Measurements from ENCODE around the gene PLCL2. TPM values are rescaled to one million over a fixed set of nuclear protein-coding genes. Genes with fewer than 3 reads are reported as not detected.
A peak's percentile ranks its signal among the peaks of the same experiment; 100 is the strongest.

Gene PLCL2
- total and polyA plus RNA-seq, 10 of the 15 experiments (the other 5 are each of a cell fraction or from before 2014, with no cell fraction given): 7.5 to 37.3 (median 21.7) TPM

DNA sequence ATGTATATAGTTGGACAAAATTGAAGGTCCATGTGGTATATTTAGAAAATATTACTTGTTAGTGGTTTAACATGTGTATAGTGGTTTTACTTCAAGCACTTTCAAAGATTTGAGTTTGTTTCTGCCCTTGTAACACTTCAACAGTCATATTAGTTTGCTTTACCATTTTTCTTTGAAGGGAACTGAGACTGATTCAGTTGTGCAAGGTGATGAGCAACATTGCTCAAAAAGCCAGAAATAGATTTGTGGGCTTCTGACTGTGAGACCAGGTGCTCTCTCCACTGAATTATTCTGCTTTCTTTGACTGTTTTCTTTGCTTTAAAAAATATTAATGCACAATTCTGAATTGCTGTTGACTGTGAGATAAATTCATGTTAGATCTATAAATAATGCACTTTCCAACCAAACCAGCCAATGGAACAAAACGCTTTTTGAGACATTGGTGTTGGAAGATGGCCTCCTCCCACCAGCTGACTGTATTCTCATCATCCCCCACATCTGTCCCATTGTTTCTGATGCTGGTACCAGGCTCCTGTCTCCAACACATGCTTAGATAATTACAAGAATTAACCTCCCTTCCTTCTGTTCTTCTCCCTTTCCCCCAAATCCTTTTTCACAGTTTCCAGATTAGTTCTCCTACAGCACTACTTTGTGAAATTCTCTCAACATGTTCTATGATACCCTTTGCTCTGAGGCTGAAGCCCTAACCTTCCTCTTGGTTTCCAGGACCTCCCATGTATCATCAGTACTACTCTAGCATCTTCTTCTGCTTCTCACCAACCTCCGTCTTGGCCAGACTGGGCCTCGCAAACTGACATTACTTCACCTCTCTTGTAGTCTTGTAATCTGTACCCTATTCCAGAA is 27.9 kb downstream of the PLCL2 start (continued):
- TF ChIP-seq, protein P1, sequence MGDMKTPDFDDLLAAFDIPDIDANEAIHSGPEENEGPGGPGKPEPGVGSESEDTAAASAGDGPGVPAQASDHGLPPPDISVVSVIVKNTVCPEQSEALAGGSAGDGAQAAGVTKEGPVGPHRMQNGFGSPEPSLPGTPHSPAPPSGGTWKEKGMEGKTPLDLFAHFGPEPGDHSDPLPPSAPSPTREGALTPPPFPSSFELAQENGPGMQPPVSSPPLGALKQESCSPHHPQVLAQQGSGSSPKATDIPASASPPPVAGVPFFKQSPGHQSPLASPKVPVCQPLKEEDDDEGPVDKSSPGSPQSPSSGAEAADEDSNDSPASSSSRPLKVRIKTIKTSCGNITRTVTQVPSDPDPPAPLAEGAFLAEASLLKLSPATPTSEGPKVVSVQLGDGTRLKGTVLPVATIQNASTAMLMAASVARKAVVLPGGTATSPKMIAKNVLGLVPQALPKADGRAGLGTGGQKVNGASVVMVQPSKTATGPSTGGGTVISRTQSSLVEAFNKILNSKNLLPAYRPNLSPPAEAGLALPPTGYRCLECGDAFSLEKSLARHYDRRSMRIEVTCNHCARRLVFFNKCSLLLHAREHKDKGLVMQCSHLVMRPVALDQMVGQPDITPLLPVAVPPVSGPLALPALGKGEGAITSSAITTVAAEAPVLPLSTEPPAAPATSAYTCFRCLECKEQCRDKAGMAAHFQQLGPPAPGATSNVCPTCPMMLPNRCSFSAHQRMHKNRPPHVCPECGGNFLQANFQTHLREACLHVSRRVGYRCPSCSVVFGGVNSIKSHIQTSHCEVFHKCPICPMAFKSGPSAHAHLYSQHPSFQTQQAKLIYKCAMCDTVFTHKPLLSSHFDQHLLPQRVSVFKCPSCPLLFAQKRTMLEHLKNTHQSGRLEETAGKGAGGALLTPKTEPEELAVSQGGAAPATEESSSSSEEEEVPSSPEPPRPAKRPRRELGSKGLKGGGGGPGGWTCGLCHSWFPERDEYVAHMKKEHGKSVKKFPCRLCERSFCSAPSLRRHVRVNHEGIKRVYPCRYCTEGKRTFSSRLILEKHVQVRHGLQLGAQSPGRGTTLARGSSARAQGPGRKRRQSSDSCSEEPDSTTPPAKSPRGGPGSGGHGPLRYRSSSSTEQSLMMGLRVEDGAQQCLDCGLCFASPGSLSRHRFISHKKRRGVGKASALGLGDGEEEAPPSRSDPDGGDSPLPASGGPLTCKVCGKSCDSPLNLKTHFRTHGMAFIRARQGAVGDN (IDR thresholded peaks at IDR 0.05): no peak
- peak; percentile 75 for TF ChIP-seq TBL1XR1 (IDR thresholded peaks at IDR 0.05; ENCODE audit: low read depth, low read length)
- peak; percentile 47; the same call in 1 of the 2 replicates for TF ChIP-seq BMI1 (IDR thresholded peaks at IDR 0.05; ENCODE audit: borderline replicate concordance)
- TF ChIP-seq WRNIP1 (IDR thresholded peaks at IDR 0.05; ENCODE audit: borderline replicate concordance, low read depth, low read length): no peak
- no peak for TF ChIP-seq CBX3 (IDR thresholded peaks at IDR 0.05; ENCODE audit: borderline replicate concordance, low read depth)
- peak; percentile 85 for TF ChIP-seq ATF7 (IDR thresholded peaks at IDR 0.05; ENCODE audit: low read depth)
- no peak for TF ChIP-seq MYC (IDR thresholded peaks at IDR 0.05; ENCODE audit: insufficient read depth, insufficient read length, insufficient replicate concordance, low read length, severe bottlenecking)
- TF ChIP-seq, protein P2, sequence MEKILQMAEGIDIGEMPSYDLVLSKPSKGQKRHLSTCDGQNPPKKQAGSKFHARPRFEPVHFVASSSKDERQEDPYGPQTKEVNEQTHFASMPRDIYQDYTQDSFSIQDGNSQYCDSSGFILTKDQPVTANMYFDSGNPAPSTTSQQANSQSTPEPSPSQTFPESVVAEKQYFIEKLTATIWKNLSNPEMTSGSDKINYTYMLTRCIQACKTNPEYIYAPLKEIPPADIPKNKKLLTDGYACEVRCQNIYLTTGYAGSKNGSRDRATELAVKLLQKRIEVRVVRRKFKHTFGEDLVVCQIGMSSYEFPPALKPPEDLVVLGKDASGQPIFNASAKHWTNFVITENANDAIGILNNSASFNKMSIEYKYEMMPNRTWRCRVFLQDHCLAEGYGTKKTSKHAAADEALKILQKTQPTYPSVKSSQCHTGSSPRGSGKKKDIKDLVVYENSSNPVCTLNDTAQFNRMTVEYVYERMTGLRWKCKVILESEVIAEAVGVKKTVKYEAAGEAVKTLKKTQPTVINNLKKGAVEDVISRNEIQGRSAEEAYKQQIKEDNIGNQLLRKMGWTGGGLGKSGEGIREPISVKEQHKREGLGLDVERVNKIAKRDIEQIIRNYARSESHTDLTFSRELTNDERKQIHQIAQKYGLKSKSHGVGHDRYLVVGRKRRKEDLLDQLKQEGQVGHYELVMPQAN (conservative IDR thresholded peaks at IDR 0.05): no peak; the same call in 1 of the 2 replicates
- TF ChIP-seq, protein P3, sequence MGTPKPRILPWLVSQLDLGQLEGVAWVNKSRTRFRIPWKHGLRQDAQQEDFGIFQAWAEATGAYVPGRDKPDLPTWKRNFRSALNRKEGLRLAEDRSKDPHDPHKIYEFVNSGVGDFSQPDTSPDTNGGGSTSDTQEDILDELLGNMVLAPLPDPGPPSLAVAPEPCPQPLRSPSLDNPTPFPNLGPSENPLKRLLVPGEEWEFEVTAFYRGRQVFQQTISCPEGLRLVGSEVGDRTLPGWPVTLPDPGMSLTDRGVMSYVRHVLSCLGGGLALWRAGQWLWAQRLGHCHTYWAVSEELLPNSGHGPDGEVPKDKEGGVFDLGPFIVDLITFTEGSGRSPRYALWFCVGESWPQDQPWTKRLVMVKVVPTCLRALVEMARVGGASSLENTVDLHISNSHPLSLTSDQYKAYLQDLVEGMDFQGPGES (IDR thresholded peaks at IDR 0.05): no peak
- no peak for TF ChIP-seq ZNF384 (IDR thresholded peaks at IDR 0.05; ENCODE audit: borderline replicate concordance, low read depth, low read length)
- peak; percentile 58; the same call in 1 of the 2 replicates for TF ChIP-seq RAD51 (IDR thresholded peaks at IDR 0.05)
- peak; percentile 78; the same call in 1 of the 2 replicates for TF ChIP-seq CBFB (IDR thresholded peaks at IDR 0.05; ENCODE audit: low read depth)
- TF ChIP-seq MTA2 (IDR thresholded peaks at IDR 0.05; ENCODE audit: low read depth): peak; percentile 94
- TF ChIP-seq SUZ12 (IDR thresholded peaks at IDR 0.05; ENCODE audit: unreplicated experiment): no peak
- TF ChIP-seq, protein P4, sequence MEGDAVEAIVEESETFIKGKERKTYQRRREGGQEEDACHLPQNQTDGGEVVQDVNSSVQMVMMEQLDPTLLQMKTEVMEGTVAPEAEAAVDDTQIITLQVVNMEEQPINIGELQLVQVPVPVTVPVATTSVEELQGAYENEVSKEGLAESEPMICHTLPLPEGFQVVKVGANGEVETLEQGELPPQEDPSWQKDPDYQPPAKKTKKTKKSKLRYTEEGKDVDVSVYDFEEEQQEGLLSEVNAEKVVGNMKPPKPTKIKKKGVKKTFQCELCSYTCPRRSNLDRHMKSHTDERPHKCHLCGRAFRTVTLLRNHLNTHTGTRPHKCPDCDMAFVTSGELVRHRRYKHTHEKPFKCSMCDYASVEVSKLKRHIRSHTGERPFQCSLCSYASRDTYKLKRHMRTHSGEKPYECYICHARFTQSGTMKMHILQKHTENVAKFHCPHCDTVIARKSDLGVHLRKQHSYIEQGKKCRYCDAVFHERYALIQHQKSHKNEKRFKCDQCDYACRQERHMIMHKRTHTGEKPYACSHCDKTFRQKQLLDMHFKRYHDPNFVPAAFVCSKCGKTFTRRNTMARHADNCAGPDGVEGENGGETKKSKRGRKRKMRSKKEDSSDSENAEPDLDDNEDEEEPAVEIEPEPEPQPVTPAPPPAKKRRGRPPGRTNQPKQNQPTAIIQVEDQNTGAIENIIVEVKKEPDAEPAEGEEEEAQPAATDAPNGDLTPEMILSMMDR (IDR thresholded peaks at IDR 0.05 in 2 of 3, conservative IDR thresholded peaks at IDR 0.05 in 1 of 3; ENCODE audit: control insufficient read depth in 2 of 3, extremely low read depth in 1 of 3, insufficient read depth in 1 of 3, low read depth in 3 of 3, low read length in 3 of 3): no peak
- TF ChIP-seq, protein P5, sequence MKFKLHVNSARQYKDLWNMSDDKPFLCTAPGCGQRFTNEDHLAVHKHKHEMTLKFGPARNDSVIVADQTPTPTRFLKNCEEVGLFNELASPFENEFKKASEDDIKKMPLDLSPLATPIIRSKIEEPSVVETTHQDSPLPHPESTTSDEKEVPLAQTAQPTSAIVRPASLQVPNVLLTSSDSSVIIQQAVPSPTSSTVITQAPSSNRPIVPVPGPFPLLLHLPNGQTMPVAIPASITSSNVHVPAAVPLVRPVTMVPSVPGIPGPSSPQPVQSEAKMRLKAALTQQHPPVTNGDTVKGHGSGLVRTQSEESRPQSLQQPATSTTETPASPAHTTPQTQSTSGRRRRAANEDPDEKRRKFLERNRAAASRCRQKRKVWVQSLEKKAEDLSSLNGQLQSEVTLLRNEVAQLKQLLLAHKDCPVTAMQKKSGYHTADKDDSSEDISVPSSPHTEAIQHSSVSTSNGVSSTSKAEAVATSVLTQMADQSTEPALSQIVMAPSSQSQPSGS (IDR thresholded peaks at IDR 0.05; ENCODE audit: low read length): peak; percentile 96
- TF ChIP-seq DPF2 (IDR thresholded peaks at IDR 0.05): peak; percentile 94

Measured in GM12878 (cell line).